ENCODE measurements around the gene DLGAP4.

DLGAP4 gene

GRCh38 chr20:36351937-36352336 is 45.8 kb downstream of the DLGAP4 start:
- in situ Hi-C loops (cut with HindIII; ENCODE audit: low sequenced_read_pairs) = no loop called here
- TF ChIP-seq CTCF (IDR thresholded peaks at IDR 0.05; ENCODE audit: low read depth, low read length) = no peak
- DNase-seq (ENCODE audit: low read depth, low spot score) = no peak
- no peak overlapping the region for H3K4me3 ChIP-seq (ENCODE audit: low read depth, low read length)

GRCh38 chr20:36352843-36353553 is 46.9 kb downstream of the DLGAP4 start:
- DNase-seq (ENCODE audit: low read depth, low spot score) = no peak
- in situ Hi-C loops (cut with HindIII; ENCODE audit: low sequenced_read_pairs) = no loop called here
- TF ChIP-seq CTCF (IDR thresholded peaks at IDR 0.05; ENCODE audit: low read depth, low read length) = no peak
- H3K4me3 ChIP-seq (ENCODE audit: low read depth, low read length) = no peak overlapping the region

DNA sequence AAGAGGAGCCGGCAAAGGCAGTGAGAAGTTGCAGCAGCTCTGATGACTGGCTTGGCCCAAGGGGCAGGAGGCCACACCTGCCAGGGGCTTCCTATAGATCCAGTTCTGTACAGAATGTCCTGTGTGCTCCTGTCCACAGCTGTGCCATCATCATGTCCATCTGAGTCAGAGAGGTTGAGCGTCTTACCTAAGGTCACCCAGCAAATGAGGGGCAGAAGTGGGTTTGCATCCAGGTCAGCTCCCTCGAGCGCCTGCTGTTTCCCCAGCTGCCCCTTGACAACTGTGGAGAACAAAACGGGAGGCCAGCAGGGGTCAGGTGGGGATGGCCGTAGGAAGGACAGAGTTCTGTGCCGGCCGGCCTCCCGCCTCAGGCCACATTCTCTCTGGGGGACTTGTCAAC is 47.6 kb downstream of the DLGAP4 start:
- DNase-seq (ENCODE audit: low read depth, low spot score) = no peak
- in situ Hi-C loops (cut with HindIII; ENCODE audit: low sequenced_read_pairs) = no loop called here
- H3K4me3 ChIP-seq (ENCODE audit: low read depth, low read length) = no peak overlapping the region
- no peak for TF ChIP-seq CTCF (IDR thresholded peaks at IDR 0.05; ENCODE audit: low read depth, low read length)

DNA sequence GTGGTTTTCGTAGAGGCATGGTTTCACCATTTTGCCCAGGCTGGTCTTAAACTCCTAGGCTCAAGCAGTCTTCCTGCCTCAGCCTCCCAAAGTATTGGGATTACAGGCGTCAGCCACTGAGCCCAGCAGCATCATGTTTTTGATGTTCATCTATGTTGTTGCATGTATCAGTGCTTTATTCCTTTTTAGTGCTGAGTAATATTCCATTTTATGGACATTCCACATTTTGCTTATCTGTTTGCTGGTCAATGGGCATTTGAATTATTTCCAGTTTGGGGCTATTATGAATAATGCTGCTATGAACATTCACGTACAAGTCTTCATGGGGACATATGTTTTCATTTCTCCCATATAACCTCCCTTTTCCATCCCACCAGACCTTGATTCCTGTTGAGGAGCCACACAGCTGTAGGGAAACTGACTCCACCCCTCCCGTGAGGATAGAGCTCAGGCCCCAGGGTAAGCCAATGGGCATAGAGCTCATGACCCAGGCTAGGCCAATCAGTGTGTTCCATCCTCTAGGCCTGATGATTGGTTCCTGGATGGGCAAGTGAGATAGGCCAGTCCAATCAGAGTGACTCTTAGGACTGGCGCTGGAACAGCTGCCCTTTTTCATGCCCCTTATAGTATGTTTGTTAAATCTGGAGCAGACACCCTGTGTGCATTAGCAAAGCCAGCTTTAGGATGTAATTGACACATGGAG is 49.5 kb downstream of the DLGAP4 start:
- in situ Hi-C loops (cut with HindIII; ENCODE audit: low sequenced_read_pairs) = no loop called here
- no peak overlapping the region for H3K4me3 ChIP-seq (ENCODE audit: low read depth, low read length)
- no peak for DNase-seq (ENCODE audit: low read depth, low spot score)
- TF ChIP-seq CTCF (IDR thresholded peaks at IDR 0.05; ENCODE audit: low read depth, low read length) = no peak

DNA sequence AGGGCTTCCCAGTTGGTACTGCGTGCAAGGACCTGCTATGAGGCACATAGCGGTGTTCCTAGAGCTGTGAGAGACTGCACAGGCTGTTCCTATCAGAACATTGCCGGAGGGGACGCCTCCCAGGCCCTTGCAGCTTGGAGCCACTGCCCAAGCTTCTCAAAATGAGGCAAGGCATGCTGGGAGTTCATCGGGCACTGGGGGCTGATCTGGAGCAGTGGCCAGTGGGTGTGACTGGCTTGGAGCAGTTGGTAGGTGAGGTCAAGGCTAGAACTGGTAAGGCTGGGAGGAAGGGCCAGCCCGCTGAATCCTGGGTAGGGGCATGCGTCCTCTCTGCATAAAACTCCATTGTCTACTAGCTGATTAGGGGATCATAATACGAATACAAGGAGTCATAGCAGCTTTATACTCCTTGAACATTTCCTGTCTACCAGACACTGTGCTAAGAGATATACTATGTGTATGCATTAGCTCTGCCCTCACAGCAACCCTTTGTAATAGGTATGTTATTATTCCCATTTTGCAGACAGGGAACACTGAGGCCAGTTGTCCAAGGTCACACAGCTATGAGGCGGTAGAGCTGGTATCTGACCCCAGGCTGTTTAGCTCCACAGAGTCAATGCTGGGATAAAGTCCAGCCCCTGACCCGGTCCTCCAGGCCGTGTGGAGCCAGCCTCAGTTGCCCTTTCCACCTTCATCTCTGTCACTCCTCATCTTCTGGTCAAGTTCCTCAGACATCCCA is 53.7 kb downstream of the DLGAP4 start:
- DNase-seq (ENCODE audit: low read depth, low spot score) = no peak
- H3K4me3 ChIP-seq (ENCODE audit: low read depth, low read length) = no peak overlapping the region
- in situ Hi-C loops (cut with HindIII; ENCODE audit: low sequenced_read_pairs) = no loop called here
- no peak for TF ChIP-seq CTCF (IDR thresholded peaks at IDR 0.05; ENCODE audit: low read depth, low read length)

DNA sequence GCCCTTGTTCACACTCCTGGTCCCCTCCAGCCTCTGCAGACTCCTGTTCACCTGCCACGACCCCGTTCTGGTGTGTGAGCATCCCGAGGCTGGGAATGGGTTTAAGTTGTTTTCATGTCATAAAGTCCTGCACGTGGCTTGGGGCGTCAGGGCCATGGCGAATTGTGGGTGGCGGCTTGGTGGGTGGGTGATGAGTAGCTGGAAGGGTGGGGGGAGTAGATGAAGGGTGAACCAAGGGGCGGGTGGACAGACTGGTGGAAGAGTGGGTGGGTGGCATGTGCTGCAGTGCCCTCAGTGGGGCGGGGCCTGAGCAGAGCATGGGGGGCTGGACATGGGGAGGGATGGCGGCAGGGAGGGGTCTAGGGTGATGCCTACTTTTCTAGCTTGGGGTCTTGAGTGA is 54.3 kb downstream of the DLGAP4 start:
- in situ Hi-C loops (cut with HindIII; ENCODE audit: low sequenced_read_pairs) = no loop called here
- DNase-seq (ENCODE audit: low read depth, low spot score) = no peak

More for the DNA sequence above, 54.3 kb downstream of the DLGAP4 start:
- TF ChIP-seq CTCF (IDR thresholded peaks at IDR 0.05; ENCODE audit: low read depth, low read length) = no peak
- no peak overlapping the region for H3K4me3 ChIP-seq (ENCODE audit: low read depth, low read length)

Measured in astrocyte of the spinal cord (primary cell).